Uterine smooth muscle cell (primary cell): Measurements from ENCODE around the gene HEATR3. TPM values are rescaled to one million over a fixed set of nuclear protein-coding genes. Genes with fewer than 3 reads are reported as not detected.

Experiments used
- total RNA-seq: library from RNA; depleted of rRNA; stranded (reverse); fragments of >200 nt; gene quantifications from 2 replicates; pipeline ENCODE4 v1.2.3, GENCODE V29; 2014

Gene HEATR3, protein sequence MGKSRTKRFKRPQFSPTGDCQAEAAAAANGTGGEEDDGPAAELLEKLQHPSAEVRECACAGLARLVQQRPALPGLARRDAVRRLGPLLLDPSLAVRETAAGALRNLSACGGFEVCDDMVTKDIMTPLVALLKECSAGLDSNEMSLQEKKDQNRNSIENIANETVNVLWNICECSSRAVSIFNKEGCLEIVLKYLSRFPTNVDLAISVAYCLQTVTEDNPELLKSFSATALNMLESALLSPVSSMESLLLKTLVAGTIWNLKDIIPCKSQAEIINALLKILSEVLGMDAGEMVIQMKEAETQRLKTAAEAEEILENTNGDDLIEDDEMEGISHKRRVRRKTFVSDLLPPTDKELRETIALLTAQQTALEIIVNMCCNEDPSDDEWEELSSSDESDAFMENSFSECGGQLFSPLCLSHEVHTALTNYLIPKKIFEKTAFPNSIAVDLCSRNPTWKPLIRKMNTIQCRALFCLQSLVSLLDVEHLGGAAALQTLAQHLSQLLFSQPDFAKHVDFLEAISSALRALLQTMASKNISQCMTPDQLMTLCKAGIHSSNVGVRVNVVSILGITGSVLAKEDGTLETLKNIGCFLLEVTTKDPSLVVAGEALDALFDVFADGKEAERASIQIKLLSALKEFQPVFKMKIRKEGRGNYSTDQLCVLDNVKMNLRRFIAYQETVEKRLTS
- 34.7 and 38.3 TPM in 2 replicates for total RNA-seq

GRCh38 chr16:50065624-50066481 is at the start of gene HEATR3:
Gene HEATR3 (plus strand): TSS chr16:50065970. CDS start chr16:50066132, 162 bp downstream.

GRCh38 chr16:50024684-50025536 is 40.9 kb upstream of the HEATR3 start, which contains the start of gene CNEP1R1:
Gene CNEP1R1 (plus strand): TSS chr16:50025225. CDS start chr16:50025316, 91 bp downstream.

GRCh38 chr16:50152807-50153595 is 87.2 kb downstream of the HEATR3 start, which contains the start of gene TENT4B:
Gene TENT4B (plus strand): TSS chr16:50153306. CDS start chr16:50153622, 316 bp downstream.

Other genes with a start within 250 kb of the HEATR3 start
- 0.44 and 0.62 TPM in 2 replicates for gene ZNF423, start 209.9 kb upstream of the HEATR3 start, total RNA-seq
- gene CNEP1R1, start 40.7 kb upstream of the HEATR3 start, total RNA-seq: 34.7 and 38.7 TPM in 2 replicates
- gene TENT4B, start 87.3 kb downstream of the HEATR3 start, total RNA-seq: 15.5 and 19.0 TPM in 2 replicates
- gene ADCY7, start 200.6 kb downstream of the HEATR3 start, total RNA-seq: 35.4 and 36.0 TPM in 2 replicates